NOMO-1 (cell line): ENCODE data around the gene BCAR3.
A peak's percentile ranks its signal among the peaks of the same experiment; 100 is the strongest.
"Not testable (repeated sequence)": the region's sequence is repeated elsewhere in the genome, so short reads cannot be mapped to it uniquely, and the experiment has no call there.

Experiments used
- DNase-seq, 2 experiments: peaks; one replicate each; lab custom pipeline; 2025; ENCODE audit not compliant: unreplicated experiment in 2 of 2; lab: John Stamatoyannopoulos, UW

The BCAR3 gene

GRCh38 chr1:93707956-93708355 lies 26.3 kb upstream of the BCAR3 start:
- DNase-seq = peak; percentile 55 to 85

GRCh38 chr1:93705892-93706500 lies 24.4 kb upstream of the BCAR3 start:
- peak; percentile 20 to 34 for DNase-seq

GRCh38 chr1:93704052-93704451 lies 22.4 kb upstream of the BCAR3 start:
- DNase-seq = peak; percentile 87 to 92

- peak in 1 of 2 experiments; percentile 54 for DNase-seq
These were observed 22.0 kb upstream of the BCAR3 start for GRCh38 chr1:93703643-93704042.

GRCh38 chr1:93702828-93703183 lies 21.2 kb upstream of the BCAR3 start:
- DNase-seq = no peak

GRCh38 chr1:93702111-93702827 lies 20.6 kb upstream of the BCAR3 start:
- DNase-seq = no peak

GRCh38 chr1:93701629-93702028 lies 20.0 kb upstream of the BCAR3 start:
- no peak for DNase-seq

- DNase-seq = no peak
These were observed 19.2 kb upstream of the BCAR3 start for GRCh38 chr1:93700532-93701469.

- no peak for DNase-seq
These were observed 18.0 kb upstream of the BCAR3 start for GRCh38 chr1:93699503-93700168.

- DNase-seq = no peak
These were observed 17.4 kb upstream of the BCAR3 start for GRCh38 chr1:93699049-93699384.

GRCh38 chr1:93698329-93699048 lies 16.9 kb upstream of the BCAR3 start:
- DNase-seq = no peak

GRCh38 chr1:93697566-93697965 lies 15.9 kb upstream of the BCAR3 start:
- not testable (repeated sequence) for DNase-seq

GRCh38 chr1:93695411-93696005 lies 13.9 kb upstream of the BCAR3 start:
- peak; percentile 44 to 77 for DNase-seq

GRCh38 chr1:93694819-93695218 lies 13.2 kb upstream of the BCAR3 start:
- no peak for DNase-seq

GRCh38 chr1:93694039-93694438 lies 12.4 kb upstream of the BCAR3 start:
- DNase-seq = no peak

GRCh38 chr1:93692983-93693591 lies 11.4 kb upstream of the BCAR3 start:
- peak in 1 of 2 experiments; percentile 33 for DNase-seq

GRCh38 chr1:93692451-93692861 lies 10.8 kb upstream of the BCAR3 start:
- DNase-seq = no peak

GRCh38 chr1:93692026-93692425 lies 10.4 kb upstream of the BCAR3 start:
- DNase-seq = no peak

- DNase-seq = no peak
These were observed 9.5 kb upstream of the BCAR3 start for GRCh38 chr1:93690921-93691789.
